Measurements from ENCODE around the gene THRA. TPM values are rescaled to one million over a fixed set of nuclear protein-coding genes. Genes with fewer than 3 reads are reported as not detected.

The THRA gene
- total and polyA plus RNA-seq, 2 donors, result 9.9 to 14.3 TPM

- Histone ChIP-seq H3K9me3 (ENCODE audit: control insufficient read depth in 2 of 2, insufficient read depth in 1 of 2, low read length in 1 of 2) (no peaks in the 10 kb centered on the region), H3K27ac (ENCODE audit: low read depth in 1 of 2, low read length in 1 of 2) (peak overlapping the region; percentile 71 to 74), H3K36me3 (ENCODE audit: control insufficient read depth in 2 of 2, insufficient read depth in 2 of 2, low read length in 1 of 2) (no peaks in the 10 kb centered on the region), H3K4me3 (ENCODE audit: low read length in 2 of 2) (no peak overlapping the region), H3K4me1 (ENCODE audit: control insufficient read depth in 2 of 2, insufficient read depth in 2 of 2, low read length in 2 of 2) (peaks cover 40 to 85% of the 10 kb centered on the region in 2 donors), H3K27me3 (ENCODE audit: control insufficient read depth in 2 of 2, insufficient read depth in 1 of 2, low read length in 1 of 2) (no peaks in the 10 kb centered on the region)
- DNase-seq (ENCODE audit: low read depth in 6 of 9, low spot score in 9 of 9), result peak in 1 of 9 donors; percentile 21
- 87% methylated on average over 4 of the region's 4 CpGs for WGBS
Measured at GRCh38 chr17:40112718-40113109, 49.9 kb downstream of the THRA start.

DNA sequence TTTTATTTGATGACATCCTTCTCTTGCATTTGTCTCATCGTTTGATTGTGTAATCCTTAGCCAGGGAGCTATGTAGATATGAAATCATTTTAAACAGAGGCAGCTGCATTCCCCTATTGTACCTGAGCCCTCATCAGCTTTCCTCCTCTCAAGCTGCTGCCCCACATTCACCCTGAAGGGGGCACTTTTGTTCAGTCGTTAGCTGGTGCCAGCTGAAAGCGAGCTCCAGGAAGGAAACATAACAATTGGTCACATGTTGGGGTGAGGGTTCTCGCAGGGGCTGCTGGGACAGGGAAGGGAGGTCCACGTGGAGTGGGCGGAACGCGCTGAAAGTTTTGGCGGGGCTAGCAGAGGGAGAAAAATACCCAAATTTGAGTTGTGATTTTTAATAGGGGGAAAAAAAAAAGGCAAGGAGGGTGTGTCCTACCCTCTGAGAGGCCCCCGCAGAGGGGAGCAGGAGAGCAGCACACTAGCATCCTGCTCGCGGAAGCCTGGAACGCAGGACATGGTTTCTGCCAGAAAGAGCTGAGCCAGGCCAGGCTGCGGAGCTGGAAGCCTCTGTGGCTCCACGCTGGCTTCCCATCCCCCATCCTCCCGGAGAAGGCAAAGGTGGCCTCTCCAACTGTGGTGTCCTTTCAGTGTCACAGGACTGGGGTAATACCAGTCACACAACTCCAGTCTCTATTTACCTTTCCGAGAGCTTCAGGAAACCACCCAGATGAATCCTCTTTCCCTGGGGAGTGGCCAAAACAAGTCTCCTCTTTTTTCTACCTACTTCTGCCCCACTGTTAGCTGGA is 50.5 kb downstream of the THRA start:
- Histone ChIP-seq H3K4me1 (ENCODE audit: control insufficient read depth in 2 of 2, insufficient read depth in 2 of 2, low read length in 2 of 2) (peaks cover 34 to 82% of the 10 kb centered on the region in 2 donors), H3K9me3 (ENCODE audit: control insufficient read depth in 2 of 2, insufficient read depth in 1 of 2, low read length in 1 of 2) (no peaks in the 10 kb centered on the region), H3K4me3 (ENCODE audit: low read length in 2 of 2) (peak overlapping the region; percentile 49 to 50), H3K27ac (ENCODE audit: low read depth in 1 of 2, low read length in 1 of 2) (peak overlapping the region; percentile 76 to 83), H3K27me3 (ENCODE audit: control insufficient read depth in 2 of 2, insufficient read depth in 1 of 2, low read length in 1 of 2) (no peaks in the 10 kb centered on the region), H3K36me3 (ENCODE audit: control insufficient read depth in 2 of 2, insufficient read depth in 2 of 2, low read length in 1 of 2) (no peaks in the 10 kb centered on the region)
- DNase-seq (ENCODE audit: low read depth in 6 of 9, low spot score in 9 of 9), result peak; percentile 83 to 99 (median 94)
- 4% methylated on average over 17 of the region's 17 CpGs for WGBS

DNA sequence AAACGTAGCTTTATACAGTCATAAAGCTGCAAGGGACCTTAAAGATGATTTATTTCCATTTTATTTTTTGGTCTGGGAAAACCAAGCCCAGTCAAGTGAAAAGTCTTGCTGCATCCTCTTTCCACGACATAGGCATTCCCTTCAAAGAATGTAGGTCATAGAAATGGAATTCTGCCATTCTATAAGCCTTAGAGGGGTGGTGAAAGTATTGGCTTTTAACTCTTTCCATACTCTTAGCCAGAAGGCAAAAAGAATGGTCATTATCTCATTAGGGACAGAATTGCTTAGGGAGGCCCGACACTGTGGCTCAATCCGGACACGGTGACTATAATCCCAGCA is 51.1 kb downstream of the THRA start:
- peaks cover 32 to 78% of the 10 kb centered on the region in 2 donors for H3K4me1 ChIP-seq (ENCODE audit: control insufficient read depth in 2 of 2, insufficient read depth in 2 of 2, low read length in 2 of 2)
- 64% methylated on average over 5 of the region's 5 CpGs for WGBS
- H3K9me3 ChIP-seq (ENCODE audit: control insufficient read depth in 2 of 2, insufficient read depth in 1 of 2, low read length in 1 of 2), result no peaks in the 10 kb centered on the region
- H3K27me3 ChIP-seq (ENCODE audit: control insufficient read depth in 2 of 2, insufficient read depth in 1 of 2, low read length in 1 of 2), result no peaks in the 10 kb centered on the region
- DNase-seq (ENCODE audit: low read depth in 6 of 9, low spot score in 9 of 9), result no peak
- no peak overlapping the region for H3K4me3 ChIP-seq (ENCODE audit: low read length in 2 of 2)
- H3K27ac ChIP-seq (ENCODE audit: low read depth in 1 of 2, low read length in 1 of 2), result peak overlapping the region in 1 of 2 donors; percentile 83
- no peaks in the 10 kb centered on the region for H3K36me3 ChIP-seq (ENCODE audit: control insufficient read depth in 2 of 2, insufficient read depth in 2 of 2, low read length in 1 of 2)

DNA sequence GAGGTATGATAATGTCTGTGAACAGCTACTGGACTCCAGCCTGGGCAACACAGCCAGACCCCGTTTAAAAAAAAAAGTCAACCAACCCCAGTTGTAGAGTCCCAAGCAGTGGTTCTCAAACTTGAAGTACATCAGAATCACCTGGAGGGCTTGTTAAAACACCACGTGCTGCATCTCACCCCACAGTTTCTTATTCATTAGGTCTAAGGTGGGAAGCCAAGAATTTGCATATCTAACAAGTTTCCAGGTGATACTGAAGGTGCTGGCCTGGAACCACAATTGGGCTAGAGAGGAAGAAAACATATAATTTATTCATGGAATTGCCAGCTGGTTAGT is 52.3 kb downstream of the THRA start:
- WGBS, result 94% methylated on average over 2 of the region's 2 CpGs
- H3K4me1 ChIP-seq (ENCODE audit: control insufficient read depth in 2 of 2, insufficient read depth in 2 of 2, low read length in 2 of 2), result peaks cover 29 to 66% of the 10 kb centered on the region in 2 donors

DNA sequence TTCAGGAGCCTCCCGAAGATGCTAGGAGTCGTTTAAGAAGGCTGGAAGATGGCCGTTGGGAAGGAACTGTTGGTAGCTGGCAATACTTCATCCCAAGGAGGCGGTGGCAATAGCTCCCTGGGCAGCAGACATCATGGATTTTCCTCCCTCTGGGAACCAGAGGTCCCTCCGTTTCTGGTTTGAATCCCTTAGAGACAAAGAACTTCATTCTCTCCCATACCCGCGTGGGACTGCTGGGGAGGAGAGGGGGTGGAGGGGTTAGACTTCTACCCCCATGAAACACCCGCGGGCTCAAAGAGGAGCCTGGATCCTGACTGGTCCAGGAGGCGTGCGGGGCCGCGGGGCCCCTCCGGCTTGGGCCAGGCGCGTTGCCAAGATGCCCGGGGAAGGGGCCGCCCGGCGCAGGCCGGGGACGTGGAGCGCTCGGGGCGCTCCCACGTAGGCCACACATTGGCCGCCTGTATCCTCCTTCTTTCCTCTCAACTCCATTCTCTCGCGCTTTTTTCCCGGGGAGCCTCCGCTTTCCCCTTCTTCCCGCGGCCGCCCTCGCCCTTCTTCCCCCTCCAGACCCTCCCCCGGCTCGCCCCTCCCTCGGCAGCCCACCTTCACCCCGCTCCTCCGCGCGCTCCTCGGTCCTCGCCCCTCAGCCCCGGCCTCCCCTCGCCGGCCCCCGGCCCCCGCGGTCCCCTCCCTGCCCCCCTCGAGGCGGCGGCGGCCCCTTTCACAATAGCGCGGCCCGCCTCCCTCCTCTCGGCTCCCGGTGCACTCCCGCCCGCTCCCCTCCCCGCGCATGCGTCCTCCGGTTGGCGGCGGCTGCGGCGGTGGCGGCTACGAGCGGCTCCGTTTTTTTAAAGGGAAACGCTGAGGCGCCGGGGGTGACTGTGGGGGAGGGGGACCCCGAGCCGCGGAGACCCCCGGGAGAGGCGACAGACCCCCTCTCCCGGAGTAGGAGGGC is 58.7 kb downstream of the THRA start, which contains the start of gene MSL1:
Gene MSL1 (plus strand): TSS at position 791 of the 955 bp plus-strand sequence. CDS start 642 bp downstream, outside the sequence.
- 1% methylated on average over 82 of the region's 82 CpGs for WGBS
- peak within 1 kb of the TSS; percentile 89 to 92 for H3K27ac ChIP-seq (ENCODE audit: low read depth in 1 of 2, low read length in 1 of 2)
- DNase-seq (ENCODE audit: low read depth in 6 of 9, low spot score in 9 of 9), result peak in 4 of 9 donors; percentile 76 to 91 (median 79)
- peak within 1 kb of the TSS; percentile 70 to 83 for H3K4me3 ChIP-seq (ENCODE audit: low read length in 2 of 2)
- no peaks in the 10 kb centered on the region for H3K27me3 ChIP-seq (ENCODE audit: control insufficient read depth in 2 of 2, insufficient read depth in 1 of 2, low read length in 1 of 2)
- H3K36me3 ChIP-seq (ENCODE audit: control insufficient read depth in 2 of 2, insufficient read depth in 2 of 2, low read length in 1 of 2), result peaks cover 3 to 18% of the 10 kb centered on the region in 2 donors
- H3K9me3 ChIP-seq (ENCODE audit: control insufficient read depth in 2 of 2, insufficient read depth in 1 of 2, low read length in 1 of 2), result no peaks in the 10 kb centered on the region
- H3K4me1 ChIP-seq (ENCODE audit: control insufficient read depth in 2 of 2, insufficient read depth in 2 of 2, low read length in 2 of 2), result peaks cover 9 to 31% of the 10 kb centered on the region in 2 donors

More for the DNA sequence above, 52.3 kb downstream of the THRA start:
- no peak for DNase-seq (ENCODE audit: low read depth in 6 of 9, low spot score in 9 of 9)
- Histone ChIP-seq H3K9me3 (ENCODE audit: control insufficient read depth in 2 of 2, insufficient read depth in 1 of 2, low read length in 1 of 2) (no peaks in the 10 kb centered on the region), H3K27me3 (ENCODE audit: control insufficient read depth in 2 of 2, insufficient read depth in 1 of 2, low read length in 1 of 2) (no peaks in the 10 kb centered on the region), H3K27ac (ENCODE audit: low read depth in 1 of 2, low read length in 1 of 2) (no peak overlapping the region), H3K4me3 (ENCODE audit: low read length in 2 of 2) (no peak overlapping the region), H3K36me3 (ENCODE audit: control insufficient read depth in 2 of 2, insufficient read depth in 2 of 2, low read length in 1 of 2) (no peaks in the 10 kb centered on the region)

DNA sequence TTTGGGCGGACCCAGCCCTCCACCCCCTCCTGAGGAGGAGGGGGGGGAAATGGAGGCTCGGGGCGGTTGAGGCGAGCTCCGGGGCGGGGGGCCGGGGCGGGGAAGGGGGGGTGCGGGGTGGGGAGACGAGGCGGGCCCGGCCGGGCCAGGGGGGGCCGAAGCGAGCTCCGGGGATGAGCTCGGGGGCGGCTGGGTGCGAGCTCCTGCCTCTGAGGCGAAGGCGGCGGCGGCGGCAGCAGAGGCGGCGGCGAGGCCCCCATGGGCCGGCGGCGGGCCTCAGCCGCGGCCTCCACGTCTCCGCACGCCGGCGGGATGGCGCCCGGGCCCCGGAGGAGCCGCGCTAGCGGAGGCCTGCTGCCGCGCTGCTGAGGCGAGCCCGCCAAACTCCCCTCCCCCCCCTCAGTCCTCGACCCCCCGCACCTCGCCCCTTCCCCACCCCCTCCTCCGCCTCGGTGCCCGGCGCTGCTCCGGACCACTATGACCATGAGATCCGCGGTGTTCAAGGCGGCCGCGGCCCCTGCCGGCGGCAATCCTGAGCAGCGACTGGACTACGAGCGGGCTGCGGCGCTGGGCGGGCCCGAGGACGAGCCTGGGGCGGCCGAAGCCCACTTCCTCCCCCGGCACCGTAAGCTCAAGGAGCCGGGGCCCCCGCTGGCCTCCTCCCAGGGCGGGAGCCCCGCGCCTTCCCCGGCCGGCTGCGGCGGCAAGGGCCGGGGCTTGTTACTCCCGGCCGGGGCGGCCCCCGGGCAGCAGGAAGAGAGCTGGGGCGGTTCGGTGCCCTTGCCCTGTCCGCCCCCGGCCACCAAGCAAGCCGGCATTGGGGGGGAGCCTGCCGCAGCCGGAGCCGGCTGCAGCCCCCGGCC is 59.6 kb downstream of the THRA start:
- peak in 1 of 9 donors; percentile 48 for DNase-seq (ENCODE audit: low read depth in 6 of 9, low spot score in 9 of 9)
- Histone ChIP-seq H3K36me3 (ENCODE audit: control insufficient read depth in 2 of 2, insufficient read depth in 2 of 2, low read length in 1 of 2) (peaks cover 10 to 27% of the 10 kb centered on the region in 2 donors), H3K4me3 (ENCODE audit: low read length in 2 of 2) (peak overlapping the region; percentile 70 to 83), H3K27me3 (ENCODE audit: control insufficient read depth in 2 of 2, insufficient read depth in 1 of 2, low read length in 1 of 2) (no peaks in the 10 kb centered on the region), H3K27ac (ENCODE audit: low read depth in 1 of 2, low read length in 1 of 2) (peak overlapping the region; percentile 89 to 92), H3K9me3 (ENCODE audit: control insufficient read depth in 2 of 2, insufficient read depth in 1 of 2, low read length in 1 of 2) (no peaks in the 10 kb centered on the region), H3K4me1 (ENCODE audit: control insufficient read depth in 2 of 2, insufficient read depth in 2 of 2, low read length in 2 of 2) (peaks cover 9 to 27% of the 10 kb centered on the region in 2 donors)
- under 1% methylated on average over 97 of the region's 97 CpGs for WGBS

DNA sequence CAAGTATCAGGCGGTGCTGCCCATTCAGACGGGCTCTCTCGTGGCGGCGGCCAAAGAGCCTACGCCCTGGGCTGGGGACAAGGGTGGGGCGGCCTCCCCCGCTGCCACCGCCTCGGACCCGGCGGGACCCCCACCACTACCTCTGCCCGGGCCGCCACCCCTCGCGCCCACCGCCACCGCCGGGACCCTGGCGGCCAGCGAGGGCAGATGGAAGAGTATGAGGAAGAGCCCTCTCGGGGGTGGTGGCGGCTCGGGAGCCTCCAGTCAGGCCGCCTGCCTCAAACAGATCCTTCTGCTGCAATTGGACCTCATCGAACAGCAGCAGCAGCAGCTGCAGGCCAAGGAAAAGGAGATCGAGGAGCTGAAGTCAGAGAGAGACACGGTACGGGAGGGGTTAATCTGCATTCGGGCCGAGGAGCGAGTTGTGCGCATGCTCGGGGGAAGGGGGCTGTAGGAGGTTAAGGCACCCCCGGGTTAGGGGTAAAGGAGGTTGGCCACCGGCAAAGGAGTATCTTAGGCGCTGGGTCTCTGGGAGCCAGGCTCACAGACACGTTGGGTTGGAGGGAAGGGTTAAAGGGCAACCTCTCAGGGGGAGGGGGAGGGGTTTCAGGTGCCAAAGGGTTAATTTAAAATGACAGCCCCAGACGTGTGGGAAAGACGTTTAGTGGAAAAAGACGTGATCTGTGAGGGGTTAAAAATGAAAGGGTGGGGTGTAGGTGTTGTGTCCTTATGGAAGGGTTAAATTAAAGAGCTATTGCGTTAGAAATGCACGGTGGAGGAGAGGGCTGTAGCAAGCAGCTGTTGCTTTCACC is 60.4 kb downstream of the THRA start:
- Histone ChIP-seq H3K4me1 (ENCODE audit: control insufficient read depth in 2 of 2, insufficient read depth in 2 of 2, low read length in 2 of 2) (peaks cover 9 to 25% of the 10 kb centered on the region in 2 donors), H3K9me3 (ENCODE audit: control insufficient read depth in 2 of 2, insufficient read depth in 1 of 2, low read length in 1 of 2) (no peaks in the 10 kb centered on the region), H3K27ac (ENCODE audit: low read depth in 1 of 2, low read length in 1 of 2) (peak overlapping the region; percentile 86 to 89), H3K27me3 (ENCODE audit: control insufficient read depth in 2 of 2, insufficient read depth in 1 of 2, low read length in 1 of 2) (no peaks in the 10 kb centered on the region), H3K36me3 (ENCODE audit: control insufficient read depth in 2 of 2, insufficient read depth in 2 of 2, low read length in 1 of 2) (peaks cover 13 to 35% of the 10 kb centered on the region in 2 donors), H3K4me3 (ENCODE audit: low read length in 2 of 2) (peak overlapping the region; percentile 70 to 83)
- peak in 2 of 9 donors; percentile 69 to 83 for DNase-seq (ENCODE audit: low read depth in 6 of 9, low spot score in 9 of 9)
- under 1% methylated on average over 43 of the region's 43 CpGs for WGBS

DNA sequence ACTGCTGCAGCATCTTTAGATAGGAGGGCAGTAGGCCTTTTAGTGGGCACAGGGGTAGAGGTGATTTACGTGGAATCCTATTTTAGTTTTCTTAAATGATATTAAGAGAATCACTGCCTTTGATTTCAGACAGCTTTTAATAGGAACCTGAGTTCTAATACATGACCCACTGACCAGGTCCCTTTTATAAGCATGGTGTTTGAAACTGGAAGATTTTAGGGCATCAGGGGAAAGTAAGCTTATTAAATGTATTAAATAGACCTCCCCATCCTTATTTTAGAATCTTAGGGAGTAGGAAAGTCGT is 61.0 kb downstream of the THRA start:
- H3K4me1 ChIP-seq (ENCODE audit: control insufficient read depth in 2 of 2, insufficient read depth in 2 of 2, low read length in 2 of 2), result peaks cover 9 to 22% of the 10 kb centered on the region in 2 donors
- peak overlapping the region; percentile 86 to 89 for H3K27ac ChIP-seq (ENCODE audit: low read depth in 1 of 2, low read length in 1 of 2)

More for the DNA sequence above, 61.0 kb downstream of the THRA start:
- Histone ChIP-seq H3K9me3 (ENCODE audit: control insufficient read depth in 2 of 2, insufficient read depth in 1 of 2, low read length in 1 of 2) (no peaks in the 10 kb centered on the region), H3K27me3 (ENCODE audit: control insufficient read depth in 2 of 2, insufficient read depth in 1 of 2, low read length in 1 of 2) (no peaks in the 10 kb centered on the region), H3K4me3 (ENCODE audit: low read length in 2 of 2) (peak overlapping the region; percentile 70 to 83), H3K36me3 (ENCODE audit: control insufficient read depth in 2 of 2, insufficient read depth in 2 of 2, low read length in 1 of 2) (peaks cover 13 to 39% of the 10 kb centered on the region in 2 donors)
- WGBS, result under 1% methylated on average over 2 of the region's 2 CpGs
- DNase-seq (ENCODE audit: low read depth in 6 of 9, low spot score in 9 of 9), result no peak
